Activated T-helper 1 cell treated with anti-CD3 and anti-CD28 coated beads, Interleukin-12 subunit alpha, Interleukin-12 subunit beta, Interleukin-2, Interleukin-4 antibody, amounts not matched to agents 30 ng/mL and 10 ng/mL and 1 ng/mL, durations not matched to agents 14 hours and 24 hours and 36 hours (primary cell): ENCODE results near the gene BSN. TPM values are rescaled to one million over a fixed set of nuclear protein-coding genes. Genes with fewer than 3 reads are reported as not detected.

Source experiments
- DNase-seq: peaks from one replicate; pipeline ENCODE4 v3.0.0; 2021; ENCODE audit warnings: low spot score
- H3K27ac Mint-ChIP-seq: one replicate; pipeline ENCODE4 v1.8.0; 2021; ENCODE audit warnings: mild to moderate bottlenecking, mixed read lengths
- H3K27me3 Mint-ChIP-seq: one replicate; pipeline ENCODE4 v1.8.0; 2022; ENCODE audit warnings: mild to moderate bottlenecking, moderate library complexity, mixed read lengths; ENCODE audit not compliant: insufficient read depth
- H3K36me3 Mint-ChIP-seq: one replicate; pipeline ENCODE4 v1.8.0; 2021; ENCODE audit warnings: low read depth, mixed read lengths
- H3K4me1 Mint-ChIP-seq: one replicate; pipeline ENCODE4 v1.8.0; 2021; ENCODE audit warnings: low read depth, mixed read lengths
- H3K4me3 Mint-ChIP-seq: one replicate; pipeline ENCODE4 v1.8.0; 2021; ENCODE audit warnings: mild to moderate bottlenecking, moderate library complexity, mixed read lengths
- H3K9me3 Mint-ChIP-seq: one replicate; pipeline ENCODE4 v1.8.0; 2021; ENCODE audit warnings: mixed read lengths
- intact Hi-C: fragments of 100-400 bp; cut with micrococcal nuclease; formaldehyde crosslinking; loops from one replicate; pipeline ENCODE4 v1.15.1; 2024
- total RNA-seq: library from RNA; stranded (reverse); gene quantifications from 2 replicates; pipeline ENCODE4 v1.2.3, GENCODE V29; 2022

The BSN gene
- total RNA-seq, 1 donor from 2014 or later: 0.13 TPM

DNA sequence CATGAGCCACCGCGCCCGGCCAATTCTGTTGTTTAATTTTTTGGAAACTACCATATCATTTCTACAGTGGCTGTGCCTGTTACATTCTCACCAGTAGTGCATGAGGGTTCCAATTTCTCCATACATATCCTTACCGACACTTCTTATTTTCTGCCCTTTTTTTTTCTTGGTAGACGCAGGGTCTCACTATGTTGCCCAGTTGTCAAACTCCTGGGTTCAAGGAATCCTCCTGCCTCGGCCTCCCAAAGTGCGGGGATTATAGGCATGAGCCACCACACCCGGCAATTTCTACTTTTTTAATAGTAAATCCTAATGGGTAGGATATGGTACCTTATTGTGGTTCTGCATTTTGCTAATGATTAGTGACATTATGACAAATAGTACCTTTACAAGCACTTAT lies 155.6 kb downstream of the BSN start:
- no peak for DNase-seq
- intact Hi-C loops: no loop called here
- H3K4me3 Mint-ChIP-seq: no peak overlapping the region
- no peaks in the 10 kb centered on the region for H3K27me3 Mint-ChIP-seq
- H3K4me1 Mint-ChIP-seq: peaks cover 9% of the 10 kb centered on the region
- H3K9me3 Mint-ChIP-seq: no peaks in the 10 kb centered on the region
- no peak overlapping the region for H3K27ac Mint-ChIP-seq
- peaks cover 5% of the 10 kb centered on the region for H3K36me3 Mint-ChIP-seq

DNA sequence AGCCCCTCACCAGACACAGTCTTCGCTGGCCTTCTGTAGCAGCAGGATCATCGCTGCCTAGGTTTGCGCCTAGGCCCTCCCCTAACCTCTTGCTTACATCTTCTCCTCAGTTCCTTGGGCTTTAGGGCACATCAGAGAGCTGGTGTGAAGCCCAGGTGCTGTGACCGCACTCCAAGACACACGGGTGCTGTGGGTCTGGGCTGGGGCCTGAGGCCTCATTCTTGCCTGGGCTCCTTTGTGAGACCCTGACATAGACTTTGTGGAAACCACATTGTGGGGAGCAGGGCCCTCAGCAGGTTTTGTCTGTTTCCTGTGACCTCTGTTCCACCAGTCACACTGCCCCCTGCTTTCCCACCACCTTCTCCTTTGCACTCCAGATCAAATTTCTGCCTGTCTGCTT lies 157.2 kb downstream of the BSN start:
- H3K9me3 Mint-ChIP-seq: no peaks in the 10 kb centered on the region
- DNase-seq: no peak
- peaks cover 9% of the 10 kb centered on the region for H3K4me1 Mint-ChIP-seq

DNA sequence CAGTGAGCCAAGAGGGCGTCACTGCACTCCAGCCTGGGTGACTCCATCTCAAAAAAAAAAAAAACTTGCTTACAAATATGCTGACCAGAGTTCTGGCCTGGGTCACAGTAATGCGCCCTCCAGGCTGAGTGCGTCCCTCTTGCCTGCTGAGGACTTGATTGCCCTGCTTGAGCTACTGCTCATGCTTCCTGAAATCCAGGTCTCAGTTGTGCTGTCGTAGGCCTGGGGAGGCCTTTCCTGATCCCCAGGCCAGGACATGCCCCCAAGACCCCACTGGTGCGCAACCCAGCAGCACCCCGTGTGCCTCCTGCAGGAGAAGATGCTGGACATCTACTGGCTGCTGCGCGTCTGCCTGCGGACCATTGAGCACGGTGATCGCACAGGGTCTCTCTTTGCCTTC lies 157.9 kb downstream of the BSN start:
- Mint-ChIP-seq H3K36me3 (peaks cover 7% of the 10 kb centered on the region), H3K9me3 (no peaks in the 10 kb centered on the region), H3K4me3 (no peak overlapping the region), H3K27ac (no peak overlapping the region), H3K27me3 (no peaks in the 10 kb centered on the region), H3K4me1 (peaks cover 9% of the 10 kb centered on the region)
- DNase-seq: no peak
- intact Hi-C loops: no loop called here

More for the DNA sequence above, 157.2 kb downstream of the BSN start:
- Mint-ChIP-seq H3K4me3 (no peak overlapping the region), H3K36me3 (peaks cover 8% of the 10 kb centered on the region), H3K27ac (no peak overlapping the region), H3K27me3 (no peaks in the 10 kb centered on the region)
- intact Hi-C loops: no loop called here

DNA sequence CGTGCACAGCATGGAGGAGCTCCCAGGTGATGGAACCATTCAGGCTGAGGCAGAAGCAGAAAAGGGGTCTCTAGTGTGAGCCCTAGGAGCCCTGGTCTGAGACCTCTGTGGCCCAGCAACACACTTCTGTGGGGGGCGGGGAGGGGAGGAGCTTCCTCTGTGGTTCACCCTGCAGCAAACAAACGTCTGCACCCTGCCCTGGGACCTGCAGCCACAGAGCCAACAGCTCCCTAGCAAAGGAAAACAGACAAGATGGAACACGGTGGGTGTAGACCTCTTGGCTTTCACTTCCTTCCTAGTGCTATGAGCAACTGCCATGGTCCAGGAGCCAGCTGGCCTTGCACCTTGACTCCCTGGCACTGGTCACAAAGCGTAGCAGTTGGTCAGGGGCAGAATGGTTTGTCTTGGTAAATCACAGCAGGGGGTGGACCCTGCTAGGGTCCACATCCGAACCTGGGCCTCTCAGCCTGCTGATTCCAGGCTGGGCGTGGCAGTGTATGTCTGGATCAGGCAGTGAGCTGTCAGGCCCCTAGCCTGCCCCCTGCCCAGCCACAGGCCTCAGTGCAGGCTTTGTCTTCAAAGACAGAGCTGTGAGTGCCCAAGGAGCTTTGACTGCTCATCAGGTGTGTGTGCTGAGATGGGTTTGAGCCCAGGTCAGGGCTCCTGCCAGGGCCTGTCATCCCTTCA lies 158.5 kb downstream of the BSN start:
- no peaks in the 10 kb centered on the region for H3K9me3 Mint-ChIP-seq
- peaks cover 9% of the 10 kb centered on the region for H3K4me1 Mint-ChIP-seq
- intact Hi-C loops: no loop called here
- no peaks in the 10 kb centered on the region for H3K27me3 Mint-ChIP-seq
- no peak overlapping the region for H3K27ac Mint-ChIP-seq
- DNase-seq: no peak
- peaks cover 6% of the 10 kb centered on the region for H3K36me3 Mint-ChIP-seq
- no peak overlapping the region for H3K4me3 Mint-ChIP-seq

DNA sequence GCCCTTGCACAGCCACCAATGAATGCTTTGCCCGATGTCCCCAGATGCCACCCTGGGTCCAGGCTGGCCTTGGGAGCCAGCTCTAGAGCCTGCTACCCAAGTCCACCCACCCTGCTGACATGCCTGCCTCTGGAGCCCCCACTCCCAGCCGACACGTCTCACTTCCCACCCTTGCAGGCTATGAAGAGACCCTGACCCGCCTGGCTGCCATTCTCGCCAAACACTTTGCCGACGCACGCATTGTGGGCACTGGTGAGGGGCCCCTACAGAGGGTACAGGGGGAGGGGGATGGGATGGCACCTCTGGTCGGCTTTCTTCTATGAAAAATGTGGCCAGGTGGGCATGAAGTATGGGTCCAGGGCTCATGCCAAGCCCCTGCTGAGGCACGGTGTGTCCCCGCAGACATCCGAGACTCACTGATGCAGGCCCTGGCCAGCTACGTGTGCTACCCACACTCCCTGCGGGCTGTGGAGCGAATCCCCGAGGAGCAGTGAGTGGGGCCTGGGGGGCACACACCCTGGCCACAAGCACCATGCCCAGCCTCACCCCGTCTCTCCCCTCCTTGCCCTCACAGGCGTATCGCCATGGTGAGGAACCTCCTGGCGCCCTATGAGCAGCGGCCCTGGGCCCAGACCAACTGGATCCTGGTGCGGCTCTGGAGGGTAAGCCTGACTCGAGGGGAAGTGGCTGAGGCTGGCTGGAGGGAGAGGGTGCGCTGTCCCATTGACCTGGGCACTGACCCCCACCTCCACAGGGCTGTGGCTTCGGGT lies 159.2 kb downstream of the BSN start:
- no peak for DNase-seq
- peaks cover 5% of the 10 kb centered on the region for H3K36me3 Mint-ChIP-seq
- no peaks in the 10 kb centered on the region for H3K27me3 Mint-ChIP-seq
- peaks cover 11% of the 10 kb centered on the region for H3K4me1 Mint-ChIP-seq
- no peak overlapping the region for H3K4me3 Mint-ChIP-seq
- no peaks in the 10 kb centered on the region for H3K9me3 Mint-ChIP-seq
- H3K27ac Mint-ChIP-seq: no peak overlapping the region
- intact Hi-C loops: no loop called here

DNA sequence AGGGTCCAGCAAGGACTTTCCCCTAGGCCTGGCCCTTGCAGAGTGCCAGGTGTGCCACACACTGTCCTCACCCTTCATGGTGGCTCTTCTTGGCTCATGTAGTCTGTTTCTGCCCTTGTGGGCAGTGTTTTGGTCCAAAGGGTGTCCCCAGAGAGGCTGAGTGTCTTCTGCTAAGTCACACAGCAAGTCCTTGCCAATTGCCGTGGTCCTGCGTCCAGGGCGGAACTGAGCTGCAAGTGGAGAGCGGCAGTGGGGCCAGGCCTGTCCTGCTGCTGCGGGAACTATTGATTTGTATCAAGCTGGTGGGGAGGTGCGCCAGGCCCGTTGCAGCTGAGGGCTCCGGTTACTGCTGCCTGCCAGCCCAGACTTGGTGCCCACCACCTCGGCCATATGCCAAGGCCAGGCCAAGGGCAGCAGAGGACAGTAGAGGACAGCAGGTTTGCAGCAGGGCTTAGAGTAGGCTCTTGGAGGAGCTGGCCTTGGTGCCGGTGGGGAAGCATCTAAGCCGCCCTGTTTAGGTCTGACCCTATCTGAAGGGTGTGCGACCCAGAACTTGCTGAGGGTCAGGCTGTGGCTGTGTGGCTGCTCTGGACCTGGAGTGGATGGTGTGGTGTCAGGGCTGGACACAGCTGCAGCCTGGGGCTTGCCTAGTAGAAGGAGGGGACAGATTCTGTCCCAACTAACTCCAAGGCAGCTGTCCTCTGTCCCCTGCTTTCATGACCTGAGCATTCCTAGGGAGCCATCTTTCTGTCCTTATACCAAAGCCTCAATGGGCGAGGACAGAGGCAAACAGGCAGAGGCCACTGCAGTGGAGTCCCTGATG lies 160.7 kb downstream of the BSN start:
- Mint-ChIP-seq H3K4me1 (peaks cover 26% of the 10 kb centered on the region), H3K27me3 (no peaks in the 10 kb centered on the region), H3K4me3 (no peak overlapping the region), H3K9me3 (no peaks in the 10 kb centered on the region), H3K27ac (no peak overlapping the region), H3K36me3 (peaks cover 5% of the 10 kb centered on the region)
- no peak for DNase-seq
- intact Hi-C loops: no loop called here

DNA sequence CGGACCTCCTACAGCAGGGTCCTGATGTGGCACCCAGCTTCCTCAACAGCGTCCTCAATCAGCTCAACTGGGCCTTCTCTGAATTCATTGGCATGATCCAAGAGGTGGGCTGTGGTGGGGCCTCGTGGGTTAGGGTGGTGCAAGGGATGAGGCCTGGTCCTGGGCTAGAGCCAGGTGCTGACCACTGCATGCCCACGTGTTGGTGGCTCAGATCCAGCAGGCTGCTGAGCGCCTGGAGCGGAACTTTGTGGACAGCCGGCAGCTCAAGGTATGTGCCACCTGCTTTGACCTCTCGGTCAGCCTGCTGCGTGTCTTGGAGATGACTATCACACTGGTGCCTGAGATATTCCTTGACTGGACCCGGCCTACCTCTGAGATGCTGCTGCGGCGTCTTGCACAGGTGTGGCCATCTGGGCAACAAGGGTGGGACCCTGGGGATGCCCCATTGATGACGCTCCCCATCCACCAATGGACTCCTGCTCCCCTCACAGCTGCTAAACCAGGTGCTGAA lies 161.4 kb downstream of the BSN start:
- peaks cover 8% of the 10 kb centered on the region for H3K36me3 Mint-ChIP-seq
- no peaks in the 10 kb centered on the region for H3K9me3 Mint-ChIP-seq
- no peak overlapping the region for H3K27ac Mint-ChIP-seq
- intact Hi-C loops: no loop called here
- H3K4me1 Mint-ChIP-seq: peaks cover 27% of the 10 kb centered on the region
- H3K27me3 Mint-ChIP-seq: no peaks in the 10 kb centered on the region
- no peak for DNase-seq
- no peak overlapping the region for H3K4me3 Mint-ChIP-seq

DNA sequence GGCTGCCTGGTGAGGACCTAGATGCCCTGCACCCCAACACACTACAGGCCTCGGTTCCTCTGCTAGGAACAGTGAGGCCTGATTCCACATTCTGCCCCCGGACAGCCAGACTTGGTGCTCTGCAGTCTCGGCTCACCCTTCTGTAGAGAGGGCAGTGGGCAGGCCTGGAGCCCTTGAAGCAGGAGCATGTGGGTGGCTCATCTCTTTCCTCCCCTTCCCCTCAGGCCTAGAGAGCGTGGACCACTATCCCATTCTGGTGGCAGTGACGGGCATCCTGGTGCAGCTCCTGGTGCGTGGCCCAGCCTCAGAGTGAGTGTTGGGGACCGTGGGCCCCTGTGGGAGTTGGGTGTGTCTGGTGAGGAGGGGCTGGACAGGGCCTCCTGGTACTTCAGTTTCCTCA lies 161.9 kb downstream of the BSN start:
- peaks cover 32% of the 10 kb centered on the region for H3K4me1 Mint-ChIP-seq
- H3K9me3 Mint-ChIP-seq: no peaks in the 10 kb centered on the region
- DNase-seq: no peak
- H3K27ac Mint-ChIP-seq: no peak overlapping the region
- intact Hi-C loops: no loop called here
- H3K27me3 Mint-ChIP-seq: no peaks in the 10 kb centered on the region
- H3K4me3 Mint-ChIP-seq: no peak overlapping the region
- H3K36me3 Mint-ChIP-seq: peaks cover 13% of the 10 kb centered on the region

DNA sequence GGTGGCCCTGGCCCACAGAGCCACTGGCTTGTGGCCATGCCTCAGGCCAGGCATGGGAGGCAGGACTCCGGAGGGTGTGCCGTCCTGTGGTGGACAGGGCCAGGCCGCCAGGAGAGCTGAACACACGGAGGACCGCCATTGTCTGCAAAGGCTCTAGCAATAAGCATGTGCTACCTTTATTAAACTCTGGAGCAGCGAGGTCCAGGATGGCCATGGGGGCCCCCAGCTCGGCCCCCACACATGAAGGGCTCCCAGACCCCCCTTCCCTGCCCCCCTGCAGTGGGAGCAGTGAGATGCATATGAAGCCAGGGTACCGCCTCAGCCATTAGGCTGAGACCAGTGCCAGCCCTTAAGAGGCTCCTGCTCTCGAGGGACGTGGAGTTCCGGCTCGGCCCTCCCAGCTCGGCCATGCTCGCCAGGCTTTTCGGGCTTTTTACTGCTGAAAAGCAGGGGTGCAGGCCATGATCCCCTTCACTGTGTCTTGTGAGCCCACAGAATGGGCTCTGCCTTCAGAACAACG lies 162.5 kb downstream of the BSN start:
- H3K4me3 Mint-ChIP-seq: no peak overlapping the region
- intact Hi-C loops: no loop called here
- H3K36me3 Mint-ChIP-seq: peaks cover 15% of the 10 kb centered on the region
- peaks cover 29% of the 10 kb centered on the region for H3K4me1 Mint-ChIP-seq
- no peaks in the 10 kb centered on the region for H3K27me3 Mint-ChIP-seq
- H3K9me3 Mint-ChIP-seq: no peaks in the 10 kb centered on the region
- no peak for DNase-seq
- no peak overlapping the region for H3K27ac Mint-ChIP-seq

DNA sequence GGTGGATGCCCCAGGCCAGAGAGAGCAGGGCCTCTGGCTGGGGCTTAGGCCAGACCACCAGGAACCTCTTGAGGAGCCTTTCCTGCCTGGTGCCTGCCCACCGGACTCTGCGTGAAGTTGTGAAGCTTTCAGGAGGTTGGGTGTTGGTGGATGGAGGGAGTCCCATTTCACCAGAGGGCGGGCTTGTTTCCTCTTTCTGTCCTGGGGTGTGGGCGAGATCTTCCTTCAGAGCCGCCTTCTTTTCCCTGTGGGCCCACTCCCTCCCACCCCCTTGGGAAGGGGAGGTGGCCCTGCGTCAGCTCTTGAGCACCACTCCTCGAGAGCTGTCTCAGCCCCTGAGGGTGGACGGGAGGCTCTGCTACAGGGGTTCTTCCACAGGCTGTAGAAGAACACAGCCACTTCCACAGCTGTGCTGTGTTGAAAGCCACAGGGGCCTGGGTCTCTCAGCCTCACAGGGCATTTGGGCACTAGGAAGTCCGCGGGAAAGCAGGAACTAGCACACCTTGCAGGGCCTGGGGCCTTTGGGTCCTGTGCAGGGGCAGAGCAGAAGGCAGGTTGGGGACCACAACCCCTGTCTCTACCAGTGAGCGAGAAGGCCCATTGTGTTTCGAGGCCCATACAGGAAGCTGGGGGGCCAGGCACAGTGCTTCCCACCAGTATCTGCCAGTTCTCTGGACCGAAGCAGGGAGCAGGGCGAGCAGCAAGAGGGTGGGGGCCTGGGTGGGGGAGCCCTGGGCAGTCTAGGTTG lies 163.1 kb downstream of the BSN start:
- Mint-ChIP-seq H3K9me3 (no peaks in the 10 kb centered on the region), H3K4me3 (peak overlapping the region; percentile 51), H3K27ac (no peak overlapping the region), H3K27me3 (no peaks in the 10 kb centered on the region), H3K36me3 (peaks cover 18% of the 10 kb centered on the region), H3K4me1 (peaks cover 25% of the 10 kb centered on the region)
- intact Hi-C loops: no loop called here
- no peak for DNase-seq

DNA sequence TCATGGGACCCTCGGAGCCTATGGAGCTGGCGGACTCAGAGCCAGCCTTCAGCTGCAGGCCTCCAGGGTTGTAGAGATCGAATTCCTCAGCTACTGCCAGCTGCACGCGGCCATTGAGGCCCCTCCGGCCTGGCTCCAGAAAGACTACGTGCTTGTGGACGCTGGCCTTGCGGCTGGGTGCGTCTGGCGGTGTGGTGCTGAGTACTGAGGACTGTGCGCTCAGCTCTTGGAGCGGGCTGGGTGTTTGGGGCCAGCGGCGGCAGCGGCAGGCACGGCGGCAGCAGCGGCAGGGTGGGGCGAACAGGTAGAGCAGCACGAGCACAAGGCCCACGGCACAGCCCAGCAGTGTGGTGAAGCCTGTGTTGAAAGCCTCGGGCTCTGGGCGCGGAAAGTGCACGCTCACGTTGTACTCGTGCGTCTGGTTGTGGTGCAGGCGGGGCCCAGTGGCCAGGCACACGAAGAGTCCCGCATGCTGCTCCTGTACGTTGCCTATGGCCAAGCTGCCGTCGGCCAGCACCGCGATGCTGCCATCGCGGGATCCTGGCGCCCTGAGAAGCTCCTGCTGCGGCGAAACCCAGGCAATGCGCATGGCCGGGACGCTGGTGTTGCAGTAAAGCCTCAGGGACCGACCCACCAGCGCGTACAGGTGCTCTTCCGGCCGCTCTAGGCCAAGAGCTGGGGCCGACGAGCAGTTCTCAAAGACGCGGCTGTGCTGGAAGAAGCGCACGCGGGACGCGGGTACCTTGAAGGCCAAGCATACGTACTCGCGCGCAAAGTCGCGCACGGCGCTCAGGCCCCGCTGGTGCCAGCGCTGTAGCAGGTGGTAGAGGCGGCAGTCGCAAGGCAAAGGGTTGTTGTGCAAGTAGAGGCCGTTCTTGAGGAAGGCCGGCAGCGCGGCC lies 163.9 kb downstream of the BSN start:
- H3K27me3 Mint-ChIP-seq: no peaks in the 10 kb centered on the region
- H3K27ac Mint-ChIP-seq: no peak overlapping the region
- H3K4me3 Mint-ChIP-seq: peak overlapping the region; percentile 83
- peaks cover 33% of the 10 kb centered on the region for H3K4me1 Mint-ChIP-seq
- intact Hi-C loops: no loop called here
- no peaks in the 10 kb centered on the region for H3K9me3 Mint-ChIP-seq
- no peak for DNase-seq
- H3K36me3 Mint-ChIP-seq: peaks cover 21% of the 10 kb centered on the region
